Measurements from ENCODE around the gene SETD6. TPM values are rescaled to one million over a fixed set of nuclear protein-coding genes. Genes with fewer than 3 reads are reported as not detected.
A peak's percentile ranks its signal among the peaks of the same experiment; 100 is the strongest.

Gene SETD6
- total and polyA plus RNA-seq, 2 experiments from 2014 or later: 39.7 to 54.0 TPM

DNA sequence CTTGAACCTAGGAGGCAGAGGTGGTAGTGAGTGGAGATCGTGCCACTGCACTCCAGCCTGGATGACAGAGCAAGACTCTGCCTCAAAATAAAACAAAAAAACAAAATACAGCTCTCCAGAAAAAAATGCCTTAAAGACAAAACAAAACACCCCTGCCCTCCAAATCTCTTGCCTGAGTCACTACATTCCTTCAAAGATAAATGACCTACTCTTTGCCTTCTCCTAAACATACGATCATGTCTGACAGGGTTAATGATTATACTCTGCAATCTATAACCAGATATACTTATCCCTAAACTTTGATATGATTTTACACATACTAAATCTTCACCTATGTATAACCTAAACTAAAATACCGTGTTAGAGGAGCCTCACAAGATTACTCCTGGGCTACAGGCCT is 1.4 kb upstream of the SETD6 start (continued):
- TF ChIP-seq, protein P1, sequence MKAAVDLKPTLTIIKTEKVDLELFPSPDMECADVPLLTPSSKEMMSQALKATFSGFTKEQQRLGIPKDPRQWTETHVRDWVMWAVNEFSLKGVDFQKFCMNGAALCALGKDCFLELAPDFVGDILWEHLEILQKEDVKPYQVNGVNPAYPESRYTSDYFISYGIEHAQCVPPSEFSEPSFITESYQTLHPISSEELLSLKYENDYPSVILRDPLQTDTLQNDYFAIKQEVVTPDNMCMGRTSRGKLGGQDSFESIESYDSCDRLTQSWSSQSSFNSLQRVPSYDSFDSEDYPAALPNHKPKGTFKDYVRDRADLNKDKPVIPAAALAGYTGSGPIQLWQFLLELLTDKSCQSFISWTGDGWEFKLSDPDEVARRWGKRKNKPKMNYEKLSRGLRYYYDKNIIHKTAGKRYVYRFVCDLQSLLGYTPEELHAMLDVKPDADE (IDR thresholded peaks at IDR 0.05): no peak
- TF ChIP-seq JUNB (IDR thresholded peaks at IDR 0.05; ENCODE audit: unreplicated experiment) (no peak), NANOG (IDR thresholded peaks at IDR 0.05; ENCODE audit: borderline replicate concordance) (no peak), CREB1 (CRISPR knock-in tag; IDR thresholded peaks at IDR 0.05; ENCODE audit: low read depth) (no peak), EZH2 (IDR thresholded peaks at IDR 0.05; ENCODE audit: low read depth, unreplicated experiment) (no peak)
- TF ChIP-seq, protein P2, sequence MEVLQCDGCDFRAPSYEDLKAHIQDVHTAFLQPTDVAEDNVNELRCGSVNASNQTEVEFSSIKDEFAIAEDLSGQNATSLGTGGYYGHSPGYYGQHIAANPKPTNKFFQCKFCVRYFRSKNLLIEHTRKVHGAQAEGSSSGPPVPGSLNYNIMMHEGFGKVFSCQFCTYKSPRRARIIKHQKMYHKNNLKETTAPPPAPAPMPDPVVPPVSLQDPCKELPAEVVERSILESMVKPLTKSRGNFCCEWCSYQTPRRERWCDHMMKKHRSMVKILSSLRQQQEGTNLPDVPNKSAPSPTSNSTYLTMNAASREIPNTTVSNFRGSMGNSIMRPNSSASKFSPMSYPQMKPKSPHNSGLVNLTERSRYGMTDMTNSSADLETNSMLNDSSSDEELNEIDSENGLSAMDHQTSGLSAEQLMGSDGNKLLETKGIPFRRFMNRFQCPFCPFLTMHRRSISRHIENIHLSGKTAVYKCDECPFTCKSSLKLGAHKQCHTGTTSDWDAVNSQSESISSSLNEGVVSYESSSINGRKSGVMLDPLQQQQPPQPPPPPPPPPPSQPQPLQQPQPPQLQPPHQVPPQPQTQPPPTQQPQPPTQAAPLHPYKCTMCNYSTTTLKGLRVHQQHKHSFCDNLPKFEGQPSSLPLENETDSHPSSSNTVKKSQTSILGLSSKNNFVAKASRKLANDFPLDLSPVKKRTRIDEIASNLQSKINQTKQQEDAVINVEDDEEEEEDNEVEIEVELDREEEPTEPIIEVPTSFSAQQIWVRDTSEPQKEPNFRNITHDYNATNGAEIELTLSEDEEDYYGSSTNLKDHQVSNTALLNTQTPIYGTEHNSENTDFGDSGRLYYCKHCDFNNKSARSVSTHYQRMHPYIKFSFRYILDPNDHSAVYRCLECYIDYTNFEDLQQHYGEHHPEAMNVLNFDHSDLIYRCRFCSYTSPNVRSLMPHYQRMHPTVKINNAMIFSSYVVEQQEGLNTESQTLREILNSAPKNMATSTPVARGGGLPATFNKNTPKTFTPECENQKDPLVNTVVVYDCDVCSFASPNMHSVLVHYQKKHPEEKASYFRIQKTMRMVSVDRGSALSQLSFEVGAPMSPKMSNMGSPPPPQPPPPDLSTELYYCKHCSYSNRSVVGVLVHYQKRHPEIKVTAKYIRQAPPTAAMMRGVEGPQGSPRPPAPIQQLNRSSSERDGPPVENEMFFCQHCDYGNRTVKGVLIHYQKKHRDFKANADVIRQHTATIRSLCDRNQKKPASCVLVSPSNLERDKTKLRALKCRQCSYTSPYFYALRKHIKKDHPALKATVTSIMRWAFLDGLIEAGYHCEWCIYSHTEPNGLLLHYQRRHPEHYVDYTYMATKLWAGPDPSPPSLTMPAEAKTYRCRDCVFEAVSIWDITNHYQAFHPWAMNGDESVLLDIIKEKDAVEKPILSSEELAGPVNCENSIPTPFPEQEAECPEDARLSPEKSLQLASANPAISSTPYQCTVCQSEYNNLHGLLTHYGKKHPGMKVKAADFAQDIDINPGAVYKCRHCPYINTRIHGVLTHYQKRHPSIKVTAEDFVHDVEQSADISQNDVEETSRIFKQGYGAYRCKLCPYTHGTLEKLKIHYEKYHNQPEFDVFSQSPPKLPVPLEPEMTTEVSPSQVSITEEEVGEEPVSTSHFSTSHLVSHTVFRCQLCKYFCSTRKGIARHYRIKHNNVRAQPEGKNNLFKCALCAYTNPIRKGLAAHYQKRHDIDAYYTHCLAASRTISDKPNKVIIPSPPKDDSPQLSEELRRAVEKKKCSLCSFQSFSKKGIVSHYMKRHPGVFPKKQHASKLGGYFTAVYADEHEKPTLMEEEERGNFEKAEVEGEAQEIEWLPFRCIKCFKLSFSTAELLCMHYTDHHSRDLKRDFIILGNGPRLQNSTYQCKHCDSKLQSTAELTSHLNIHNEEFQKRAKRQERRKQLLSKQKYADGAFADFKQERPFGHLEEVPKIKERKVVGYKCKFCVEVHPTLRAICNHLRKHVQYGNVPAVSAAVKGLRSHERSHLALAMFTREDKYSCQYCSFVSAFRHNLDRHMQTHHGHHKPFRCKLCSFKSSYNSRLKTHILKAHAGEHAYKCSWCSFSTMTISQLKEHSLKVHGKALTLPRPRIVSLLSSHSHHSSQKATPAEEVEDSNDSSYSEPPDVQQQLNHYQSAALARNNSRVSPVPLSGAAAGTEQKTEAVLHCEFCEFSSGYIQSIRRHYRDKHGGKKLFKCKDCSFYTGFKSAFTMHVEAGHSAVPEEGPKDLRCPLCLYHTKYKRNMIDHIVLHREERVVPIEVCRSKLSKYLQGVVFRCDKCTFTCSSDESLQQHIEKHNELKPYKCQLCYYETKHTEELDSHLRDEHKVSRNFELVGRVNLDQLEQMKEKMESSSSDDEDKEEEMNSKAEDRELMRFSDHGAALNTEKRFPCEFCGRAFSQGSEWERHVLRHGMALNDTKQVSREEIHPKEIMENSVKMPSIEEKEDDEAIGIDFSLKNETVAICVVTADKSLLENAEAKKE (CRISPR knock-in tag; IDR thresholded peaks at IDR 0.05): no peak

DNA sequence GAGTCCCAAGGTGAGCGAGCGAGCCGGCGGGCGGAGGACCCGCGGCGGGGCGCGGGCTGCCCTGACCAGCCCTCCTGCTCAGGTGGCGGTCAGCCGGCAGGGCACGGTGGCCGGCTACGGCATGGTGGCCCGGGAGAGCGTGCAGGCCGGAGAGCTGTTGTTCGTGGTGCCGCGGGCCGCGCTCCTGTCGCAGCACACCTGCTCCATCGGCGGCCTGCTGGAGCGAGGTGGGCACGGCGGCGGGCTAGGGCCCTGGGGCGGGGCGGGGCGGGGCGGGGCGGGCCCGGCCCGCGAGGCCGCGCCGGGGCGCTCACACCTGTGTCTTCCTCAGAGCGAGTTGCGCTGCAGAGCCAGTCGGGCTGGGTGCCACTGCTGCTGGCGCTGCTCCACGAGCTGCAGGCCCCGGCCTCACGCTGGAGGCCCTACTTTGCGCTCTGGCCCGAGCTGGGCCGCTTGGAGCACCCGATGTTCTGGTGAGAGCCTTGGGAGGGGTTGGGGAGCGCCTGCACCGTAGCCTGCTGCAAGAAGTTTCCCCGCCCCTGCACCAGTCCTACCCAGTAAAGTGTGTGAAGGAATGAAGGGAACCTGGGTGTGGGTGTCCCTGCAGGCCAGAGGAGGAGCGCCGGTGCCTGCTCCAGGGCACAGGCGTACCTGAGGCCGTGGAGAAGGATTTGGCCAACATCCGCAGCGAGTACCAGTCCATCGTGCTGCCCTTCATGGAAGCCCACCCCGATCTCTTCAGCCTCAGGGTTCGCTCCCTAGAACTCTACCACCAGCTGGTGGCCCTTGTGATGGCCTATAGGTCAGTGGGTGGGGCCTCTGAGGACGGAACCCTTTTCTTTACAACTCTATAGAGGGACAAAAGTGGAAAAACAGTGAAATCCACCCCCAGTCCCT is 802 bp downstream of the SETD6 start:
- peaks cover 31% of the 10 kb centered on the region for H3K27me3 Mint-ChIP-seq (ENCODE audit: insufficient read depth, low read depth, poor library complexity)
- peaks cover 40% of the 10 kb centered on the region for H3K79me2 ChIP-seq (replicated peaks; ENCODE audit: insufficient read depth)
- DNase-seq (ENCODE audit: low spot score) (peak; percentile 70), ATAC-seq (peak; percentile 60)
- peaks cover 26% of the 10 kb centered on the region for H3K4me1 Mint-ChIP-seq
- H3K27ac Mint-ChIP-seq: peak overlapping the region; percentile 99
- H3F3A ChIP-seq (replicated peaks; ENCODE audit: low read depth): peaks cover 42% of the 10 kb centered on the region
- H2AFZ ChIP-seq: no peak overlapping the region
- peaks cover 62% of the 10 kb centered on the region for H3K36me3 Mint-ChIP-seq (ENCODE audit: low read depth)
- no peaks in the 10 kb centered on the region for H3K9me3 Mint-ChIP-seq
- peak overlapping the region; percentile 78 for H3K4me3 ChIP-seq
- no peaks in the 10 kb centered on the region for H3K9me2 ChIP-seq (ENCODE audit: insufficient read depth)
- H3K4me3 Mint-ChIP-seq: peak overlapping the region; percentile 95
- H3K27me3 ChIP-seq (ENCODE audit: insufficient read depth): no peaks in the 10 kb centered on the region
- H4K20me1 ChIP-seq (replicated peaks; ENCODE audit: insufficient read depth): peaks cover 29% of the 10 kb centered on the region
- peak overlapping the region; percentile 80 for H3K27ac ChIP-seq (ENCODE audit: low read depth)
- H3K36me3 ChIP-seq (ENCODE audit: insufficient read depth): peaks cover 44% of the 10 kb centered on the region
- peaks cover 18% of the 10 kb centered on the region for H3K4me1 ChIP-seq (ENCODE audit: insufficient read depth)
- H3K4me2 ChIP-seq: peak overlapping the region; percentile 99
- TF ChIP-seq JUNB (IDR thresholded peaks at IDR 0.05; ENCODE audit: unreplicated experiment) (no peak), NANOG (IDR thresholded peaks at IDR 0.05; ENCODE audit: borderline replicate concordance) (no peak), EZH2 (IDR thresholded peaks at IDR 0.05; ENCODE audit: low read depth, unreplicated experiment) (no peak), EZH2phosphoT487 (IDR thresholded peaks at IDR 0.05; ENCODE audit: unreplicated experiment) (no peak), CREB1 (CRISPR knock-in tag; IDR thresholded peaks at IDR 0.05; ENCODE audit: low read depth) (no peak), STAT1 (IDR thresholded peaks at IDR 0.05; ENCODE audit: unreplicated experiment) (no peak)
- TF ChIP-seq, protein P3, sequence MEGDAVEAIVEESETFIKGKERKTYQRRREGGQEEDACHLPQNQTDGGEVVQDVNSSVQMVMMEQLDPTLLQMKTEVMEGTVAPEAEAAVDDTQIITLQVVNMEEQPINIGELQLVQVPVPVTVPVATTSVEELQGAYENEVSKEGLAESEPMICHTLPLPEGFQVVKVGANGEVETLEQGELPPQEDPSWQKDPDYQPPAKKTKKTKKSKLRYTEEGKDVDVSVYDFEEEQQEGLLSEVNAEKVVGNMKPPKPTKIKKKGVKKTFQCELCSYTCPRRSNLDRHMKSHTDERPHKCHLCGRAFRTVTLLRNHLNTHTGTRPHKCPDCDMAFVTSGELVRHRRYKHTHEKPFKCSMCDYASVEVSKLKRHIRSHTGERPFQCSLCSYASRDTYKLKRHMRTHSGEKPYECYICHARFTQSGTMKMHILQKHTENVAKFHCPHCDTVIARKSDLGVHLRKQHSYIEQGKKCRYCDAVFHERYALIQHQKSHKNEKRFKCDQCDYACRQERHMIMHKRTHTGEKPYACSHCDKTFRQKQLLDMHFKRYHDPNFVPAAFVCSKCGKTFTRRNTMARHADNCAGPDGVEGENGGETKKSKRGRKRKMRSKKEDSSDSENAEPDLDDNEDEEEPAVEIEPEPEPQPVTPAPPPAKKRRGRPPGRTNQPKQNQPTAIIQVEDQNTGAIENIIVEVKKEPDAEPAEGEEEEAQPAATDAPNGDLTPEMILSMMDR (conservative IDR thresholded peaks at IDR 0.05; ENCODE audit: low read depth in 2 of 2): no peak
- TF ChIP-seq, protein P4, sequence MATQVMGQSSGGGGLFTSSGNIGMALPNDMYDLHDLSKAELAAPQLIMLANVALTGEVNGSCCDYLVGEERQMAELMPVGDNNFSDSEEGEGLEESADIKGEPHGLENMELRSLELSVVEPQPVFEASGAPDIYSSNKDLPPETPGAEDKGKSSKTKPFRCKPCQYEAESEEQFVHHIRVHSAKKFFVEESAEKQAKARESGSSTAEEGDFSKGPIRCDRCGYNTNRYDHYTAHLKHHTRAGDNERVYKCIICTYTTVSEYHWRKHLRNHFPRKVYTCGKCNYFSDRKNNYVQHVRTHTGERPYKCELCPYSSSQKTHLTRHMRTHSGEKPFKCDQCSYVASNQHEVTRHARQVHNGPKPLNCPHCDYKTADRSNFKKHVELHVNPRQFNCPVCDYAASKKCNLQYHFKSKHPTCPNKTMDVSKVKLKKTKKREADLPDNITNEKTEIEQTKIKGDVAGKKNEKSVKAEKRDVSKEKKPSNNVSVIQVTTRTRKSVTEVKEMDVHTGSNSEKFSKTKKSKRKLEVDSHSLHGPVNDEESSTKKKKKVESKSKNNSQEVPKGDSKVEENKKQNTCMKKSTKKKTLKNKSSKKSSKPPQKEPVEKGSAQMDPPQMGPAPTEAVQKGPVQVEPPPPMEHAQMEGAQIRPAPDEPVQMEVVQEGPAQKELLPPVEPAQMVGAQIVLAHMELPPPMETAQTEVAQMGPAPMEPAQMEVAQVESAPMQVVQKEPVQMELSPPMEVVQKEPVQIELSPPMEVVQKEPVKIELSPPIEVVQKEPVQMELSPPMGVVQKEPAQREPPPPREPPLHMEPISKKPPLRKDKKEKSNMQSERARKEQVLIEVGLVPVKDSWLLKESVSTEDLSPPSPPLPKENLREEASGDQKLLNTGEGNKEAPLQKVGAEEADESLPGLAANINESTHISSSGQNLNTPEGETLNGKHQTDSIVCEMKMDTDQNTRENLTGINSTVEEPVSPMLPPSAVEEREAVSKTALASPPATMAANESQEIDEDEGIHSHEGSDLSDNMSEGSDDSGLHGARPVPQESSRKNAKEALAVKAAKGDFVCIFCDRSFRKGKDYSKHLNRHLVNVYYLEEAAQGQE (IDR thresholded peaks at IDR 0.05; ENCODE audit: unreplicated experiment): no peak

All from GM23338 (cell line).